GM18951 (cell line): ENCODE data around the gene LDHD.
"Not testable (repeated sequence)": the region's sequence is repeated elsewhere in the genome, so short reads cannot be mapped to it uniquely, and the experiment has no call there.

Source experiments
- POLR2A ChIP-seq: IDR thresholded peaks from 4 replicates; pipeline ENCODE4 v1.6.1; 2011; ENCODE audit warnings: mild to moderate bottlenecking; ENCODE audit not compliant: insufficient read length, insufficient read depth; ENCODE audit errors: extremely low read depth
- in situ Hi-C: fragments of 300-500 bp; cut with MboI; formaldehyde crosslinking; loops from one replicate; pipeline ENCODE4 v1.12.0; 2022; ENCODE audit warnings: low sequenced_read_pairs, mixed read lengths, inconsistent platforms; ENCODE audit not compliant: unreplicated experiment

LDHD gene

GRCh38 chr16:75116081-75116910 is at the start of gene LDHD:
Gene LDHD, minus strand, starts transcription at chr16:75116780. Its CDS starts 60 bp downstream, at chr16:75116720.
- no peak for TF ChIP-seq POLR2A
- in situ Hi-C loops: loop anchor here (25.0 kb wide), 1 partner anchor 404 kb away; the partner anchor contains the start of gene MLKL

- in situ Hi-C loops: no loop called here
- no peak for TF ChIP-seq POLR2A
Measured at GRCh38 chr16:75160386-75160785, 43.8 kb upstream of the LDHD start.

GRCh38 chr16:75152635-75153034 is 36.1 kb upstream of the LDHD start:
- in situ Hi-C loops: no loop called here
- TF ChIP-seq POLR2A: no peak

- in situ Hi-C loops: no loop called here
- TF ChIP-seq POLR2A: no peak
Measured at GRCh38 chr16:75151798-75152197, 35.2 kb upstream of the LDHD start.

- in situ Hi-C loops: no loop called here
- TF ChIP-seq POLR2A: peak; percentile 76
Measured at GRCh38 chr16:75148311-75149195, 32.0 kb upstream of the LDHD start, which contains the start of gene ZFP1. Gene ZFP1, plus strand, starts transcription at chr16:75148524. Its CDS starts 4,428 bp downstream, at chr16:75152952.

GRCh38 chr16:75147968-75148310 is 31.4 kb upstream of the LDHD start:
- in situ Hi-C loops: no loop called here
- TF ChIP-seq POLR2A: no peak

GRCh38 chr16:75143941-75144340 is 27.4 kb upstream of the LDHD start:
- in situ Hi-C loops: no loop called here
- no peak for TF ChIP-seq POLR2A

GRCh38 chr16:75139498-75139897 is 22.9 kb upstream of the LDHD start:
- in situ Hi-C loops: no loop called here
- TF ChIP-seq POLR2A: no peak

GRCh38 chr16:75138636-75139035 is 22.1 kb upstream of the LDHD start:
- in situ Hi-C loops: no loop called here
- TF ChIP-seq POLR2A: no peak

- in situ Hi-C loops: no loop called here
- no peak for TF ChIP-seq POLR2A
Measured at GRCh38 chr16:75138233-75138632, 21.7 kb upstream of the LDHD start.

GRCh38 chr16:75131081-75131480 is 14.5 kb upstream of the LDHD start:
- TF ChIP-seq POLR2A: no peak
- in situ Hi-C loops: no loop called here

- no peak for TF ChIP-seq POLR2A
- in situ Hi-C loops: no loop called here
Measured at GRCh38 chr16:75130150-75130771, 13.7 kb upstream of the LDHD start.

GRCh38 chr16:75129421-75130149 is 13.0 kb upstream of the LDHD start:
- in situ Hi-C loops: not testable (repeated sequence)
